ENCODE results near the gene VASP. TPM values are rescaled to one million over a fixed set of nuclear protein-coding genes. Genes with fewer than 3 reads are reported as not detected.
A peak's percentile ranks its signal among the peaks of the same experiment; 100 is the strongest.

VASP gene
- total and polyA plus RNA-seq, 2 of the 13 experiments (the other 11 are each of a cell fraction or from before 2014, with no cell fraction given): 41.8 to 67.1 TPM

GRCh38 chr19:45496349-45496953, 10.8 kb upstream of the VASP start (continued):
- TF ChIP-seq FOXP4 (CRISPR knock-in tag; IDR thresholded peaks at IDR 0.05) (peak; percentile 43; the same call in 1 of the 2 replicates), EEA1 (CRISPR knock-in tag; IDR thresholded peaks at IDR 0.05; ENCODE audit: borderline replicate concordance) (peak; percentile 55; the same call in 1 of the 2 replicates), ZNF777 (CRISPR knock-in tag; IDR thresholded peaks at IDR 0.05) (0 out of 2 replicates have a peak, but pooled peaks have one; percentile 24), ZBTB49 (CRISPR knock-in tag; IDR thresholded peaks at IDR 0.05; ENCODE audit: borderline replicate concordance) (0 out of 2 replicates have a peak, but pooled peaks have one; percentile 51), ZNF547 (CRISPR knock-in tag; IDR thresholded peaks at IDR 0.05) (peak; percentile 81), PCBP1 (IDR thresholded peaks at IDR 0.05; ENCODE audit: borderline replicate concordance, low read depth, low read length) (0 out of 2 replicates have a peak, but pooled peaks have one; percentile 70), GLI4 (CRISPR knock-in tag; IDR thresholded peaks at IDR 0.05; ENCODE audit: borderline replicate concordance) (peak; percentile 65; the same call in 1 of the 2 replicates), NFE2L2 (IDR thresholded peaks at IDR 0.05; ENCODE audit: low read length) (no peak), KLF6 (CRISPR knock-in tag; IDR thresholded peaks at IDR 0.05) (peak; percentile 78; the same call in 1 of the 2 replicates), TOPORS (CRISPR knock-in tag; IDR thresholded peaks at IDR 0.05) (no peak; the same call in 1 of the 2 replicates), ZXDC (CRISPR knock-in tag; IDR thresholded peaks at IDR 0.05) (no peak), SOX5 (CRISPR knock-in tag; IDR thresholded peaks at IDR 0.05; ENCODE audit: borderline replicate concordance) (peak; percentile 34; the same call in 1 of the 2 replicates), NR0B2 (CRISPR knock-in tag; IDR thresholded peaks at IDR 0.05) (0 out of 2 replicates have a peak, but pooled peaks have one; percentile 71), MAX (IDR thresholded peaks at IDR 0.05) (0 out of 2 replicates have a peak, but pooled peaks have one; percentile 38), ZNF367 (CRISPR knock-in tag; IDR thresholded peaks at IDR 0.05; ENCODE audit: borderline replicate concordance) (peak; percentile 74; the same call in 1 of the 2 replicates)
- TF ChIP-seq, protein P1, sequence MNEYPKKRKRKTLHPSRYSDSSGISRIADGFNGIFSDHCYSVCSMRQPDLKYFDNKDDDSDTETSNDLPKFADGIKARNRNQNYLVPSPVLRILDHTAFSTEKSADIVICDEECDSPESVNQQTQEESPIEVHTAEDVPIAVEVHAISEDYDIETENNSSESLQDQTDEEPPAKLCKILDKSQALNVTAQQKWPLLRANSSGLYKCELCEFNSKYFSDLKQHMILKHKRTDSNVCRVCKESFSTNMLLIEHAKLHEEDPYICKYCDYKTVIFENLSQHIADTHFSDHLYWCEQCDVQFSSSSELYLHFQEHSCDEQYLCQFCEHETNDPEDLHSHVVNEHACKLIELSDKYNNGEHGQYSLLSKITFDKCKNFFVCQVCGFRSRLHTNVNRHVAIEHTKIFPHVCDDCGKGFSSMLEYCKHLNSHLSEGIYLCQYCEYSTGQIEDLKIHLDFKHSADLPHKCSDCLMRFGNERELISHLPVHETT (CRISPR knock-in tag; conservative IDR thresholded peaks at IDR 0.05): no peak; the same call in 1 of the 2 replicates
- TF ChIP-seq, protein P2, sequence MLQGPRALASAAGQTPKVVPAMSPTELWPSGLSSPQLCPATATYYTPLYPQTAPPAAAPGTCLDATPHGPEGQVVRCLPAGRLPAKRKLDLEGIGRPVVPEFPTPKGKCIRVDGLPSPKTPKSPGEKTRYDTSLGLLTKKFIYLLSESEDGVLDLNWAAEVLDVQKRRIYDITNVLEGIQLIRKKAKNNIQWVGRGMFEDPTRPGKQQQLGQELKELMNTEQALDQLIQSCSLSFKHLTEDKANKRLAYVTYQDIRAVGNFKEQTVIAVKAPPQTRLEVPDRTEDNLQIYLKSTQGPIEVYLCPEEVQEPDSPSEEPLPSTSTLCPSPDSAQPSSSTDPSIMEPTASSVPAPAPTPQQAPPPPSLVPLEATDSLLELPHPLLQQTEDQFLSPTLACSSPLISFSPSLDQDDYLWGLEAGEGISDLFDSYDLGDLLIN (CRISPR knock-in tag; IDR thresholded peaks at IDR 0.05; ENCODE audit: borderline replicate concordance): peak; percentile 45; the same call in 1 of the 2 replicates
